HepG2 (cell line): ENCODE results near the gene TMCO6. TPM values are rescaled to one million over a fixed set of nuclear protein-coding genes. Genes with fewer than 3 reads are reported as not detected.

Source experiments
- ATAC-seq: fragments of 200-7000 bp; cut with Tn5 transposase; 3 replicates; pipeline ENCODE4 v1.9.1; 2020; ENCODE audit warnings: mild to moderate bottlenecking, moderate library complexity
- BruUV-seq: library from RNA; stranded (reverse); fragments of 400-500 nt; replicated peaks from 2 replicates; lab custom pipeline; 2021; lab: Mats Ljungman, UMichigan
- CTCF ChIA-PET: fragments of 300-600 bp; formaldehyde crosslinking; extraction: SDS; loops from one replicate; lab custom pipeline; 2021; ENCODE audit warnings: low total read pairs, inconsistent platforms, low intra/inter-chr PET ratio; lab: Yijun Ruan, JAX
- POLR2A ChIA-PET: fragments of 350-600 bp; sonication (Branson Sonifier 250); formaldehyde crosslinking; loops from one replicate; lab custom pipeline; 2020; ENCODE audit warnings: antibody characterized with exemption, inconsistent platforms; lab: Yijun Ruan, JAX
- DNase-seq: peaks from one replicate; pipeline ENCODE4 v3.0.0-alpha.2; 2015; ENCODE audit warnings: low spot score
- FAIRE-seq: peaks from 3 replicates; lab custom pipeline; 2011; peaks lifted over from hg19 to GRCh38; lab: Jason Lieb, UNC
- H2AFZ ChIP-seq: one replicate; pipeline ENCODE4 v1.6.1; 2011; ENCODE audit warnings: low read length, inconsistent platforms
- H3K27ac ChIP-seq: fragments of 300-600 bp; 3 replicates; pipeline ENCODE4 v1.8.0; 2011; ENCODE audit warnings: mixed run types, mild to moderate bottlenecking, mixed read lengths, low read length, inconsistent platforms; ENCODE audit not compliant: insufficient read depth; ENCODE audit errors: extremely low read length
- H3K27me3 ChIP-seq, 2 experiments: fragments of 200-600 bp in 1 of 2; 2 replicates in 1 of 2; 3 replicates in 1 of 2; pipeline versions ENCODE4 v1.6.0 to v1.8.0; 2011; ENCODE audit warnings: low read length in 2 of 2, mild to moderate bottlenecking in 2 of 2, moderate library complexity in 2 of 2, inconsistent platforms in 1 of 2; ENCODE audit not compliant: insufficient read depth in 2 of 2, control insufficient read depth in 1 of 2
- H3K36me3 ChIP-seq, 2 experiments: fragments of 200-600 bp in 1 of 2; replicated peaks in 1 of 2; 2 replicates in 1 of 2; 3 replicates in 1 of 2; pipeline versions ENCODE4 v1.5.1 to v1.8.0; 2011; ENCODE audit warnings: low read length in 2 of 2, inconsistent platforms in 1 of 2; ENCODE audit not compliant: insufficient read depth in 2 of 2, control insufficient read depth in 1 of 2
- H3K4me1 ChIP-seq: 2 replicates; pipeline ENCODE4 v1.5.1; 2012; ENCODE audit warnings: low read length, inconsistent platforms; ENCODE audit not compliant: insufficient read depth
- H3K4me2 ChIP-seq: 2 replicates; pipeline ENCODE4 v1.6.0; 2011; ENCODE audit warnings: low read depth, low read length, inconsistent platforms
- H3K4me3 ChIP-seq, 3 experiments: fragments of 200-600 bp in 1 of 3; sonication (generic), shearing (Covaris generic) in 1 of 3; replicated peaks in 1 of 3; 2 replicates each; pipeline ENCODE4 v1.5.1; 2011 to 2016; ENCODE audit warnings: low read length in 3 of 3, inconsistent platforms in 2 of 3, low read depth in 2 of 3, mild to moderate bottlenecking in 2 of 3, control low read depth in 1 of 3, mixed read lengths in 1 of 3; ENCODE audit not compliant: insufficient read depth in 1 of 3
- H3K79me2 ChIP-seq: one replicate; pipeline ENCODE4 v1.6.1; 2011; ENCODE audit warnings: low read length, inconsistent platforms; ENCODE audit not compliant: insufficient read depth
- H3K9ac ChIP-seq: 2 replicates; pipeline ENCODE4 v1.6.0; 2011; ENCODE audit warnings: mild to moderate bottlenecking, low read depth, low read length, inconsistent platforms; ENCODE audit not compliant: insufficient read depth
- H3K9me3 ChIP-seq: 2 replicates; pipeline ENCODE4 v1.5.1; 2012; ENCODE audit warnings: mild to moderate bottlenecking, low read length
- H4K20me1 ChIP-seq: 2 replicates; pipeline ENCODE4 v1.6.0; 2011; ENCODE audit warnings: inconsistent platforms, mild to moderate bottlenecking, low read length, moderate library complexity; ENCODE audit not compliant: insufficient read depth
- ADNP ChIP-seq: sonication (generic); formaldehyde crosslinking; IDR thresholded peaks from 2 replicates; pipeline ENCODE4 v1.4.0; 2020; ENCODE audit warnings: missing genetic modification reagents
- CBFB ChIP-seq: sonication (generic); formaldehyde crosslinking; IDR thresholded peaks from 2 replicates; pipeline ENCODE4 v1.4.0; 2020; ENCODE audit warnings: missing genetic modification reagents
- CENPX ChIP-seq: sonication (generic); formaldehyde crosslinking; IDR thresholded peaks from 2 replicates; pipeline ENCODE4 v1.9.0; 2021; ENCODE audit warnings: mild to moderate bottlenecking, missing genetic modification reagents, moderate library complexity
- DMAP1 ChIP-seq: IDR thresholded peaks from 2 replicates; pipeline ENCODE4 v1.6.1; 2016
- MED1 ChIP-seq: sonication (generic); formaldehyde crosslinking; IDR thresholded peaks from 2 replicates; pipeline ENCODE4 v1.4.0; 2020; ENCODE audit warnings: missing genetic modification reagents
- NCOA5 ChIP-seq: sonication (generic); formaldehyde crosslinking; IDR thresholded peaks from 2 replicates; pipeline ENCODE4 v1.4.0; 2020; ENCODE audit warnings: missing genetic modification reagents
- RARA ChIP-seq: IDR thresholded peaks from 2 replicates; pipeline ENCODE4 v1.6.1; 2016; ENCODE audit warnings: missing genetic modification reagents, missing compliant biosample characterization
- RFXANK ChIP-seq: IDR thresholded peaks from 2 replicates; pipeline ENCODE4 v1.6.1; 2016
- THYN1 ChIP-seq: sonication (generic); formaldehyde crosslinking; IDR thresholded peaks from 2 replicates; pipeline ENCODE4 v1.8.1; 2023; ENCODE audit warnings: low read depth, mild to moderate bottlenecking, moderate library complexity, missing genetic modification reagents, borderline replicate concordance
- ZNF205 ChIP-seq: IDR thresholded peaks from 2 replicates; pipeline ENCODE4 v1.6.1; 2018; ENCODE audit warnings: missing biosample characterization, missing genetic modification reagents
- ZNF496 ChIP-seq: sonication (generic); formaldehyde crosslinking; IDR thresholded peaks from 2 replicates; pipeline ENCODE4 v1.8.1; 2023; ENCODE audit warnings: mild to moderate bottlenecking, moderate library complexity, missing genetic modification reagents; ENCODE audit not compliant: insufficient replicate concordance
- WGBS: methylation state at CpG from one replicate; pipeline ENCODE4 v1.1.6; 2017; ENCODE audit warnings: low lambda C conversion rate; 5-methylcytosine and 5-hydroxymethylcytosine counted together
- in situ Hi-C: cut with HindIII; loops from 2 replicates; pipeline ENCODE4 v1.10.0; 2017; ENCODE audit warnings: low pct_unique_long_range_greater_than_20kb; ENCODE audit not compliant: extremely low pct_ligation_motif_present
- intact Hi-C: fragments of 100-400 bp; cut with micrococcal nuclease; formaldehyde crosslinking; loops from one replicate; pipeline ENCODE4 v1.10.0; 2022; ENCODE audit not compliant: unreplicated experiment
- polyA plus RNA-seq, 8 experiments: library from polyadenylated mRNA; depleted of rRNA in 3 of 8; stranded (reverse) in 7 of 8; unstranded in 1 of 8; fragments of >200 nt; fragmentation: Illumina TruSeq in 4 of 8; extraction: Trizol in 4 of 8; gene quantifications; 2 replicates each; pipeline versions ENCODE4 v1.2.1 to v1.2.3, GENCODE V29; 2011 to 2016; ENCODE audit warnings: low read depth in 4 of 8, missing spikeins in 1 of 8, mixed read lengths in 1 of 8; ENCODE audit not compliant: insufficient read depth in 1 of 8
- total RNA-seq, 5 experiments: library from RNA; depleted of rRNA; stranded (reverse); fragments of >200 nt; fragmentation: Illumina TruSeq; extraction: Trizol; gene quantifications; 2 replicates each; pipeline ENCODE4 v1.2.3, GENCODE V29; 2016; ENCODE audit warnings: low read depth in 1 of 5
- TF ChIP-seq, protein P1 (sequence below): sonication (generic); formaldehyde crosslinking; IDR thresholded peaks from 2 replicates; pipeline ENCODE4 v1.5.0; 2020; ENCODE audit warnings: mild to moderate bottlenecking, missing genetic modification reagents
- TF ChIP-seq, protein P2 (sequence below): IDR thresholded peaks from 2 replicates; pipeline ENCODE4 v1.4.0; 2020; ENCODE audit warnings: mild to moderate bottlenecking, missing genetic modification reagents
- TF ChIP-seq, protein P3 (sequence below): sonication (generic); formaldehyde crosslinking; IDR thresholded peaks from 2 replicates; pipeline ENCODE4 v1.4.0; 2020; ENCODE audit warnings: mild to moderate bottlenecking, missing genetic modification reagents
- TF ChIP-seq, protein P4 (sequence below): sonication (generic); formaldehyde crosslinking; IDR thresholded peaks from 2 replicates; pipeline ENCODE4 v1.8.1; 2023; ENCODE audit warnings: mild to moderate bottlenecking, missing genetic modification reagents

The TMCO6 gene
- total and polyA plus RNA-seq, 2 of the 13 experiments (the other 11 are each of a cell fraction or from before 2014, with no cell fraction given) = 16.6 to 28.2 TPM

DNA sequence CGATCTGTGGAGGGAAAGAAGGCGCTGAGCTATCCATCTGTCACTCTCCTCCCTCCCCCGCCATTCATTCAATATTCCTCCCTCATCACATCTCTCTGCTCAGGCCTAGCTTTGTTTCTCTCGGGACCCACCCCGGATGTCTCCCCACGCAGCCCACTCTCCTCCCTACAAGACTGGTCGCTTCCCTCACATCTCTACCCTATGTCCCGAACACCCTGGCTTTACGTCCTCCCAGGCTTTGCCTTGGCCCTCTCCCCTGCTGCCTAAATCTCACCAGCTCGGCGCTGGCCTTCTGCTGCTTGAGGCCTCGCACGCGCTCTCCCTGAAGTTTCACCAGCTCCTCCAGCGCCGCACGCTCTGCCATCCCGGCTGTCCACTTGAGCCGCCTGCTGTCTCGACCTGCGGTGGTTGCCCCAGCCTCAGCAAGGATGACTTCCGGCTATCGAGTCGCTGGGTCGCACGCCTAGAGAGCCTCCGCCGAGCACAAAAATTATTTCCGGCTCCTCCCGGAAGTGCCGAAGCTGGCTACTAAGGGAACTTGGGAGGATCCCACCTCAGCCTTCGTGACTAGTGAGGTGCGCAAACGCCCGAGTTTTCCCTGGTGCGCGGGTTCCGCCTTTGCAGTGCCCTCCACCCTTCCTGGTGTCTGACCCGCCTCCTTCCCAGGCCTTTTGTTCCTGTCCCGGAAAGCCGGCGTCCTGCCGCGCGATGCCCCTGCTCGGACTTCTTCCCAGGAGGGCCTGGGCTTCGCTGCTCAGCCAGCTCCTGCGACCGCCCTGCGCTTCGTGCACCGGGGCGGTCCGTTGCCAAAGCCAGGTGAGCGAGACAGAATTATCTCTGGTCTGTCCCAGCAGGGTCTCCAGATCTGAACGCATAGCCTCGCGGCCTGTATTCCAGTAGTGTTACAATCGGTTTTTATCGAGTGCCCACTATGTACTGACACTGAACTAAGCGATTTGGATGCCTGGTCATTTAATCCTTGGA lies 52.0 kb downstream of the TMCO6 start, which contains the start of the genes HARS1 and HARS2:
TSS of gene HARS1 (minus strand) at position 430 of the 984 bp plus-strand sequence. CDS start at position 364, 66 bp downstream.
TSS of gene HARS2 (plus strand) at position 515 of the 984 bp plus-strand sequence. CDS start at position 709, 194 bp downstream.
- Histone ChIP-seq H3K79me2 (peaks cover 36% of the 10 kb centered on the region), H3K4me3 (peak within 1 kb of the TSS; percentile 82 to 98 (median 87)), H3K4me1 (peaks cover 28% of the 10 kb centered on the region), H3K9ac (peak within 1 kb of the TSS; percentile 86), H2AFZ (peak within 1 kb of the TSS; percentile 59), H4K20me1 (no peaks in the 10 kb centered on the region), H3K27ac (peak within 1 kb of the TSS; percentile 84), H3K9me3 (no peaks in the 10 kb centered on the region), H3K36me3 (peaks cover 10 to 34% of the 10 kb centered on the region in 2 experiments), H3K4me2 (peak within 1 kb of the TSS; percentile 89), H3K27me3 (no peaks in the 10 kb centered on the region; a peak in 1 of 5 replicates)
- in situ Hi-C loops = no loop called here
- WGBS = 1% methylated on average over 41 of the region's 61 CpGs
- POLR2A ChIA-PET = interaction anchor here (0.5 to 2.2 kb wide), 25 partner anchors 9 to 290 kb away, joined by 3 to 44 read pairs (median 6); partner anchors contain the start of genes ANKHD1, EIF4EBP3, IK and NDUFA2
- CTCF ChIA-PET = no interaction called here
- DNase-seq (peak; percentile 94), FAIRE-seq (peak; percentile 87), ATAC-seq (peak; percentile 98)
- BruUV-seq = no TSS peak
- intact Hi-C loops = loop anchor here (1.0 to 2.0 kb wide), 5 partner anchors 27 to 144 kb away; partner anchors contain the start of genes EIF4EBP3, IK, NDUFA2 and TMCO6
- no peak for TF ChIP-seq ZNF496 (CRISPR knock-in tag)
- TF ChIP-seq ZNF205 (CRISPR knock-in tag) = peak; percentile 17; the same call in 1 of the 2 replicates
- TF ChIP-seq THYN1 (CRISPR knock-in tag) = no peak
- TF ChIP-seq ADNP (CRISPR knock-in tag) = no peak
- TF ChIP-seq CBFB (CRISPR knock-in tag) = peak; percentile 45; the same call in 1 of the 2 replicates
- TF ChIP-seq RFXANK (CRISPR knock-in tag) = no peak
- TF ChIP-seq, protein P1, sequence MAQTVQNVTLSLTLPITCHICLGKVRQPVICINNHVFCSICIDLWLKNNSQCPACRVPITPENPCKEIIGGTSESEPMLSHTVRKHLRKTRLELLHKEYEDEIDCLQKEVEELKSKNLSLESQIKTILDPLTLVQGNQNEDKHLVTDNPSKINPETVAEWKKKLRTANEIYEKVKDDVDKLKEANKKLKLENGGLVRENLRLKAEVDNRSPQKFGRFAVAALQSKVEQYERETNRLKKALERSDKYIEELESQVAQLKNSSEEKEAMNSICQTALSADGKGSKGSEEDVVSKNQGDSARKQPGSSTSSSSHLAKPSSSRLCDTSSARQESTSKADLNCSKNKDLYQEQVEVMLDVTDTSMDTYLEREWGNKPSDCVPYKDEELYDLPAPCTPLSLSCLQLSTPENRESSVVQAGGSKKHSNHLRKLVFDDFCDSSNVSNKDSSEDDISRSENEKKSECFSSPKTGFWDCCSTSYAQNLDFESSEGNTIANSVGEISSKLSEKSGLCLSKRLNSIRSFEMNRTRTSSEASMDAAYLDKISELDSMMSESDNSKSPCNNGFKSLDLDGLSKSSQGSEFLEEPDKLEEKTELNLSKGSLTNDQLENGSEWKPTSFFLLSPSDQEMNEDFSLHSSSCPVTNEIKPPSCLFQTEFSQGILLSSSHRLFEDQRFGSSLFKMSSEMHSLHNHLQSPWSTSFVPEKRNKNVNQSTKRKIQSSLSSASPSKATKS = no peak
- TF ChIP-seq, protein P2, sequence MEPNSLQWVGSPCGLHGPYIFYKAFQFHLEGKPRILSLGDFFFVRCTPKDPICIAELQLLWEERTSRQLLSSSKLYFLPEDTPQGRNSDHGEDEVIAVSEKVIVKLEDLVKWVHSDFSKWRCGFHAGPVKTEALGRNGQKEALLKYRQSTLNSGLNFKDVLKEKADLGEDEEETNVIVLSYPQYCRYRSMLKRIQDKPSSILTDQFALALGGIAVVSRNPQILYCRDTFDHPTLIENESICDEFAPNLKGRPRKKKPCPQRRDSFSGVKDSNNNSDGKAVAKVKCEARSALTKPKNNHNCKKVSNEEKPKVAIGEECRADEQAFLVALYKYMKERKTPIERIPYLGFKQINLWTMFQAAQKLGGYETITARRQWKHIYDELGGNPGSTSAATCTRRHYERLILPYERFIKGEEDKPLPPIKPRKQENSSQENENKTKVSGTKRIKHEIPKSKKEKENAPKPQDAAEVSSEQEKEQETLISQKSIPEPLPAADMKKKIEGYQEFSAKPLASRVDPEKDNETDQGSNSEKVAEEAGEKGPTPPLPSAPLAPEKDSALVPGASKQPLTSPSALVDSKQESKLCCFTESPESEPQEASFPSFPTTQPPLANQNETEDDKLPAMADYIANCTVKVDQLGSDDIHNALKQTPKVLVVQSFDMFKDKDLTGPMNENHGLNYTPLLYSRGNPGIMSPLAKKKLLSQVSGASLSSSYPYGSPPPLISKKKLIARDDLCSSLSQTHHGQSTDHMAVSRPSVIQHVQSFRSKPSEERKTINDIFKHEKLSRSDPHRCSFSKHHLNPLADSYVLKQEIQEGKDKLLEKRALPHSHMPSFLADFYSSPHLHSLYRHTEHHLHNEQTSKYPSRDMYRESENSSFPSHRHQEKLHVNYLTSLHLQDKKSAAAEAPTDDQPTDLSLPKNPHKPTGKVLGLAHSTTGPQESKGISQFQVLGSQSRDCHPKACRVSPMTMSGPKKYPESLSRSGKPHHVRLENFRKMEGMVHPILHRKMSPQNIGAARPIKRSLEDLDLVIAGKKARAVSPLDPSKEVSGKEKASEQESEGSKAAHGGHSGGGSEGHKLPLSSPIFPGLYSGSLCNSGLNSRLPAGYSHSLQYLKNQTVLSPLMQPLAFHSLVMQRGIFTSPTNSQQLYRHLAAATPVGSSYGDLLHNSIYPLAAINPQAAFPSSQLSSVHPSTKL (CRISPR knock-in tag) = peak; percentile 48
- TF ChIP-seq MED1 (CRISPR knock-in tag) = peak; percentile 84
- TF ChIP-seq, protein P3, sequence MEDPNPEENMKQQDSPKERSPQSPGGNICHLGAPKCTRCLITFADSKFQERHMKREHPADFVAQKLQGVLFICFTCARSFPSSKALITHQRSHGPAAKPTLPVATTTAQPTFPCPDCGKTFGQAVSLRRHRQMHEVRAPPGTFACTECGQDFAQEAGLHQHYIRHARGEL (CRISPR knock-in tag) = peak; percentile 21; the same call in 1 of the 2 replicates
- peak; percentile 75 for TF ChIP-seq DMAP1 (CRISPR knock-in tag)
- peak; percentile 37; the same call in 1 of the 2 replicates for TF ChIP-seq RARA
- TF ChIP-seq CENPX (CRISPR knock-in tag) = no peak
- TF ChIP-seq NCOA5 (CRISPR knock-in tag) = peak; percentile 14; the same call in 1 of the 2 replicates
- TF ChIP-seq, protein P4, sequence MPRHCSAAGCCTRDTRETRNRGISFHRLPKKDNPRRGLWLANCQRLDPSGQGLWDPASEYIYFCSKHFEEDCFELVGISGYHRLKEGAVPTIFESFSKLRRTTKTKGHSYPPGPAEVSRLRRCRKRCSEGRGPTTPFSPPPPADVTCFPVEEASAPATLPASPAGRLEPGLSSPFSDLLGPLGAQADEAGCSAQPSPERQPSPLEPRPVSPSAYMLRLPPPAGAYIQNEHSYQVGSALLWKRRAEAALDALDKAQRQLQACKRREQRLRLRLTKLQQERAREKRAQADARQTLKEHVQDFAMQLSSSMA = peak; percentile 88
